Ishikawa (cell line): ENCODE data around the gene TPM1.

ENCODE experiments used
- FOXM1 ChIP-seq: IDR thresholded peaks from 2 replicates; pipeline ENCODE4 v1.6.1; 2012; ENCODE audit warnings: low read depth, borderline replicate concordance
- YY1 ChIP-seq: IDR thresholded peaks from 2 replicates; pipeline ENCODE4 v1.6.1; 2012; ENCODE audit warnings: low read depth
- TF ChIP-seq, protein P1 (sequence below): IDR thresholded peaks from 2 replicates; pipeline ENCODE4 v1.6.1; 2012

DNA sequence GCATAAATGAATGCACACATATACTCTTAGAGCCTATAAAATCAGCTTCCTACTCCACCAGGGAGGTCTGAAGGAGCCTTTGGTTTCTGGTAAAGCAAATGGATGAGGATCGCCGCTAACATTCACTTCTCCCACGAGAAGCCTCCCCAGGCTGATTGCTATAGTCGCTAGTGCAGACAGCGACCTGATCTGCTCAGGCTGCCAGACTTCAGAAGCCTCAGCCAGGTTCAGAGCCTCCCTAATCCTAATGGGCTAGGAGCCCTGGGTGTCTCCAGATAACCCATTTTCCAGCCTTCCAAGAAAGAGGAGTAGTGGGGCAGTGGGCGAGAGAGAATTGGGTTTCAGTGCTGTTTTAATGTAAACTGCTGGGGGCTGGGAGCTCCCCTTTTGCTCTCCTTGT is 35.4 kb downstream of the TPM1 start:
- TF ChIP-seq YY1 (no peak), FOXM1 (no peak)
- TF ChIP-seq, protein P1, sequence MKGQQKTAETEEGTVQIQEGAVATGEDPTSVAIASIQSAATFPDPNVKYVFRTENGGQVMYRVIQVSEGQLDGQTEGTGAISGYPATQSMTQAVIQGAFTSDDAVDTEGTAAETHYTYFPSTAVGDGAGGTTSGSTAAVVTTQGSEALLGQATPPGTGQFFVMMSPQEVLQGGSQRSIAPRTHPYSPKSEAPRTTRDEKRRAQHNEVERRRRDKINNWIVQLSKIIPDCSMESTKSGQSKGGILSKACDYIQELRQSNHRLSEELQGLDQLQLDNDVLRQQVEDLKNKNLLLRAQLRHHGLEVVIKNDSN = no peak
